Activated CD8-positive, alpha-beta T cell treated with anti-CD3 and anti-CD28 coated beads for 36 hours (primary cell): ENCODE data around the gene CAPN3. TPM values are rescaled to one million over a fixed set of nuclear protein-coding genes. Genes with fewer than 3 reads are reported as not detected.

Experiments
- ATAC-seq: fragments of 200-7000 bp; cut with Tn5 transposase; one replicate; pipeline ENCODE4 v1.10.0; 2021; ENCODE audit warnings: mild to moderate bottlenecking, moderate library complexity
- CTCF ChIA-PET: fragments of 350-600 bp; sonication (Branson Sonifier 250); formaldehyde crosslinking; loops from one replicate; lab custom pipeline; 2021; ENCODE audit warnings: antibody characterized with exemption; lab: Charles Lee
- POLR2A ChIA-PET: fragments of 350-600 bp; sonication (Branson Sonifier 250); formaldehyde crosslinking; loops from one replicate; lab custom pipeline; 2021; ENCODE audit warnings: antibody characterized with exemption; lab: Charles Lee
- DNase-seq: peaks from one replicate; pipeline ENCODE4 v3.0.0-alpha.2; 2020
- H3K27ac Mint-ChIP-seq: one replicate; pipeline ENCODE4 v1.8.0; 2021; ENCODE audit warnings: mild to moderate bottlenecking, mixed read lengths
- H3K27me3 Mint-ChIP-seq: one replicate; pipeline ENCODE4 v1.8.0; 2021; ENCODE audit warnings: mixed read lengths
- H3K36me3 Mint-ChIP-seq: one replicate; pipeline ENCODE4 v1.8.0; 2021; ENCODE audit warnings: low read depth, mixed read lengths
- H3K4me1 Mint-ChIP-seq: one replicate; pipeline ENCODE4 v1.8.0; 2021; ENCODE audit warnings: low read depth, mixed read lengths
- H3K4me3 Mint-ChIP-seq: one replicate; pipeline ENCODE4 v1.8.0; 2021; ENCODE audit warnings: mild to moderate bottlenecking, moderate library complexity, mixed read lengths
- H3K9me3 Mint-ChIP-seq: one replicate; pipeline ENCODE4 v1.8.0; 2021; ENCODE audit warnings: mixed read lengths
- CTCF ChIP-seq: fragments of 200-600 bp; IDR thresholded peaks from one replicate; pipeline ENCODE4 v1.8.0; 2022; ENCODE audit warnings: antibody characterized with exemption, mild to moderate bottlenecking
- intact Hi-C: fragments of 100-400 bp; cut with micrococcal nuclease; formaldehyde crosslinking; loops from one replicate; pipeline ENCODE4 v1.10.0; 2022
- total RNA-seq, 2 experiments: library from RNA; stranded (reverse); gene quantifications; one replicate each; pipeline ENCODE4 v1.2.3, GENCODE V29; 2021

Gene CAPN3
- total RNA-seq, 2 experiments from 2014 or later = 3.3 to 3.5 TPM

- ATAC-seq (no peak), DNase-seq (no peak)
- no peak for TF ChIP-seq CTCF
- peaks cover 2% of the 10 kb centered on the region for H3K36me3 Mint-ChIP-seq
- no peaks in the 10 kb centered on the region for H3K27me3 Mint-ChIP-seq
- POLR2A ChIA-PET = no interaction called here
- no peaks in the 10 kb centered on the region for H3K4me1 Mint-ChIP-seq
- H3K4me3 Mint-ChIP-seq = no peak overlapping the region
- H3K9me3 Mint-ChIP-seq = peaks cover 5% of the 10 kb centered on the region
- CTCF ChIA-PET = no interaction called here
- no peak overlapping the region for H3K27ac Mint-ChIP-seq
- intact Hi-C loops = no loop called here
Measured at GRCh38 chr15:42373936-42374335, 14.6 kb downstream of the CAPN3 start.

GRCh38 chr15:42374810-42375209, 15.5 kb downstream of the CAPN3 start:
- intact Hi-C loops = no loop called here

GRCh38 chr15:42375252-42375651, 16.0 kb downstream of the CAPN3 start:
- ChIA-PET POLR2A (no interaction called here), CTCF (no interaction called here)
- Mint-ChIP-seq H3K27me3 (no peaks in the 10 kb centered on the region), H3K27ac (no peak overlapping the region), H3K4me1 (no peaks in the 10 kb centered on the region), H3K4me3 (no peak overlapping the region), H3K36me3 (peaks cover 5% of the 10 kb centered on the region), H3K9me3 (peaks cover 5% of the 10 kb centered on the region)
- no peak for DNase-seq
- intact Hi-C loops = no loop called here
- no peak for ATAC-seq
- no peak for TF ChIP-seq CTCF

More at GRCh38 chr15:42374810-42375209, 15.5 kb downstream of the CAPN3 start:
- Mint-ChIP-seq H3K4me1 (no peaks in the 10 kb centered on the region), H3K27ac (no peak overlapping the region), H3K4me3 (no peak overlapping the region), H3K27me3 (no peaks in the 10 kb centered on the region), H3K9me3 (peaks cover 5% of the 10 kb centered on the region), H3K36me3 (peaks cover 5% of the 10 kb centered on the region)
- TF ChIP-seq CTCF = no peak
- POLR2A ChIA-PET = no interaction called here
- DNase-seq (no peak), ATAC-seq (no peak)
- CTCF ChIA-PET = no interaction called here

GRCh38 chr15:42375941-42376340, 16.6 kb downstream of the CAPN3 start:
- intact Hi-C loops = no loop called here

GRCh38 chr15:42378011-42378410, 18.7 kb downstream of the CAPN3 start:
- DNase-seq = no peak
- no peak overlapping the region for H3K4me3 Mint-ChIP-seq
- POLR2A ChIA-PET = no interaction called here
- no peak for ATAC-seq
- no peaks in the 10 kb centered on the region for H3K4me1 Mint-ChIP-seq
- H3K27ac Mint-ChIP-seq = no peak overlapping the region
- peaks cover 5% of the 10 kb centered on the region for H3K9me3 Mint-ChIP-seq
- TF ChIP-seq CTCF = no peak
- peaks cover 5% of the 10 kb centered on the region for H3K36me3 Mint-ChIP-seq
- CTCF ChIA-PET = interaction anchor here (1.1 kb wide), 1 partner anchor 10 kb away, joined by 3 read pairs; no protein-coding TSS in a partner anchor
- H3K27me3 Mint-ChIP-seq = no peaks in the 10 kb centered on the region
- intact Hi-C loops = no loop called here

More at GRCh38 chr15:42375941-42376340, 16.6 kb downstream of the CAPN3 start:
- Mint-ChIP-seq H3K9me3 (peaks cover 5% of the 10 kb centered on the region), H3K27ac (no peak overlapping the region), H3K27me3 (no peaks in the 10 kb centered on the region), H3K4me1 (no peaks in the 10 kb centered on the region), H3K4me3 (no peak overlapping the region), H3K36me3 (peaks cover 5% of the 10 kb centered on the region)
- DNase-seq = no peak
- ChIA-PET POLR2A (no interaction called here), CTCF (interaction anchor here (1.7 kb wide), 1 partner anchor 10 kb away, joined by 5 read pairs; no protein-coding TSS in a partner anchor)
- TF ChIP-seq CTCF = no peak
- no peak for ATAC-seq
